Renal pelvis (tissue), 12 donors: ENCODE results near the gene PYGO2. TPM values are rescaled to one million over a fixed set of nuclear protein-coding genes. Genes with fewer than 3 reads are reported as not detected.

ENCODE experiments used
- DNase-seq: peaks from one replicate; pipeline ENCODE4 v3.0.0-alpha.2; 2013
- long read RNA-seq, 16 experiments: transcript quantifications; one replicate each; lab custom pipeline, GENCODE V29; 2026
- polyA plus RNA-seq, 3 donors: library from polyadenylated mRNA; unstranded; fragments of 120-200 nt; gene quantifications; one replicate each; pipeline ENCODE4 v1.2.1, GENCODE V29; 2013; ENCODE audit not compliant: insufficient read length in 3 of 3

PYGO2 gene, protein sequence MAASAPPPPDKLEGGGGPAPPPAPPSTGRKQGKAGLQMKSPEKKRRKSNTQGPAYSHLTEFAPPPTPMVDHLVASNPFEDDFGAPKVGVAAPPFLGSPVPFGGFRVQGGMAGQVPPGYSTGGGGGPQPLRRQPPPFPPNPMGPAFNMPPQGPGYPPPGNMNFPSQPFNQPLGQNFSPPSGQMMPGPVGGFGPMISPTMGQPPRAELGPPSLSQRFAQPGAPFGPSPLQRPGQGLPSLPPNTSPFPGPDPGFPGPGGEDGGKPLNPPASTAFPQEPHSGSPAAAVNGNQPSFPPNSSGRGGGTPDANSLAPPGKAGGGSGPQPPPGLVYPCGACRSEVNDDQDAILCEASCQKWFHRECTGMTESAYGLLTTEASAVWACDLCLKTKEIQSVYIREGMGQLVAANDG
- polyA plus RNA-seq, result 10 to 100 TPM; 47.4 to 52.1 (median 51.6) TPM
- long read RNA-seq, donor 1, transcript PYGO2-202 (3 exons, 3,146 nt), result major isoform, 22 of 27 reads
- long read RNA-seq, donor 1, partial matches to known transcripts, result 5 of 27 reads
- long read RNA-seq, donor 1, other reads (novel, unspliced or antisense), result 0 of 27 reads
- long read RNA-seq, donor 2, transcript PYGO2-202 (3 exons, 3,146 nt), result major isoform, 28 of 30 reads
- long read RNA-seq, donor 2, partial matches to known transcripts, result 0 of 30 reads
- long read RNA-seq, donor 2, other reads (novel, unspliced or antisense), result 0 of 30 reads
- long read RNA-seq, donor 3, transcript PYGO2-202 (3 exons, 3,146 nt), result major isoform, 24 of 24 reads
- long read RNA-seq, donor 3, partial matches to known transcripts, result 0 of 24 reads
- long read RNA-seq, donor 3, other reads (novel, unspliced or antisense), result 0 of 24 reads
- long read RNA-seq, donor 4, transcript PYGO2-202 (3 exons, 3,146 nt), result major isoform, 19 of 19 reads
- long read RNA-seq, donor 4, partial matches to known transcripts, result 0 of 19 reads
- long read RNA-seq, donor 4, other reads (novel, unspliced or antisense), result 0 of 19 reads
- long read RNA-seq, donor 5, transcript PYGO2-202 (3 exons, 3,146 nt), result major isoform, 13 of 13 reads
- long read RNA-seq, donor 5, partial matches to known transcripts, result 0 of 13 reads
- long read RNA-seq, donor 5, other reads (novel, unspliced or antisense), result 0 of 13 reads
- long read RNA-seq, donor 6, transcript PYGO2-202 (3 exons, 3,146 nt), result major isoform, 19 of 19 reads
- long read RNA-seq, donor 6, partial matches to known transcripts, result 0 of 19 reads
- long read RNA-seq, donor 6, other reads (novel, unspliced or antisense), result 0 of 19 reads
- long read RNA-seq, donor 7, transcript PYGO2-202 (3 exons, 3,146 nt), result major isoform, 39 of 45 reads
- long read RNA-seq, donor 7, partial matches to known transcripts, result 6 of 45 reads
- long read RNA-seq, donor 7, other reads (novel, unspliced or antisense), result 0 of 45 reads
- long read RNA-seq, donor 8, transcript PYGO2-202 (3 exons, 3,146 nt), result major isoform, 8 of 8 reads
- long read RNA-seq, donor 8, partial matches to known transcripts, result 0 of 8 reads
- long read RNA-seq, donor 8, other reads (novel, unspliced or antisense), result 0 of 8 reads
- long read RNA-seq, donor 9, transcript PYGO2-202 (3 exons, 3,146 nt), result major isoform, 28 of 28 reads
- long read RNA-seq, donor 9, partial matches to known transcripts, result 0 of 28 reads
- long read RNA-seq, donor 9, other reads (novel, unspliced or antisense), result 0 of 28 reads
- long read RNA-seq, donor 10, transcript PYGO2-202 (3 exons, 3,146 nt), result major isoform, 32 of 38 reads
- long read RNA-seq, donor 10, partial matches to known transcripts, result 6 of 38 reads
- long read RNA-seq, donor 10, other reads (novel, unspliced or antisense), result 0 of 38 reads
- long read RNA-seq, donor 11, transcript PYGO2-202 (3 exons, 3,146 nt), result major isoform, 29 of 34 reads
- long read RNA-seq, donor 11, partial matches to known transcripts, result 5 of 34 reads
- long read RNA-seq, donor 11, other reads (novel, unspliced or antisense), result 0 of 34 reads
- long read RNA-seq, donor 12, transcript PYGO2-202 (3 exons, 3,146 nt), result major isoform, 28 of 29 reads
- long read RNA-seq, donor 12, partial matches to known transcripts, result 0 of 29 reads
- long read RNA-seq, donor 12, other reads (novel, unspliced or antisense), result 0 of 29 reads
- long read RNA-seq, donor 13, transcript PYGO2-202 (3 exons, 3,146 nt), result major isoform, 11 of 11 reads
- long read RNA-seq, donor 13, partial matches to known transcripts, result 0 of 11 reads
- long read RNA-seq, donor 13, other reads (novel, unspliced or antisense), result 0 of 11 reads
- long read RNA-seq, donor 14, result 0 reads
- long read RNA-seq, donor 15, transcript PYGO2-202 (3 exons, 3,146 nt), result major isoform, 28 of 29 reads
- long read RNA-seq, donor 15, partial matches to known transcripts, result 0 of 29 reads
- long read RNA-seq, donor 15, other reads (novel, unspliced or antisense), result 0 of 29 reads
- long read RNA-seq, donor 16, transcript PYGO2-202 (3 exons, 3,146 nt), result major isoform, 23 of 23 reads
- long read RNA-seq, donor 16, partial matches to known transcripts, result 0 of 23 reads
- long read RNA-seq, donor 16, other reads (novel, unspliced or antisense), result 0 of 23 reads

DNA sequence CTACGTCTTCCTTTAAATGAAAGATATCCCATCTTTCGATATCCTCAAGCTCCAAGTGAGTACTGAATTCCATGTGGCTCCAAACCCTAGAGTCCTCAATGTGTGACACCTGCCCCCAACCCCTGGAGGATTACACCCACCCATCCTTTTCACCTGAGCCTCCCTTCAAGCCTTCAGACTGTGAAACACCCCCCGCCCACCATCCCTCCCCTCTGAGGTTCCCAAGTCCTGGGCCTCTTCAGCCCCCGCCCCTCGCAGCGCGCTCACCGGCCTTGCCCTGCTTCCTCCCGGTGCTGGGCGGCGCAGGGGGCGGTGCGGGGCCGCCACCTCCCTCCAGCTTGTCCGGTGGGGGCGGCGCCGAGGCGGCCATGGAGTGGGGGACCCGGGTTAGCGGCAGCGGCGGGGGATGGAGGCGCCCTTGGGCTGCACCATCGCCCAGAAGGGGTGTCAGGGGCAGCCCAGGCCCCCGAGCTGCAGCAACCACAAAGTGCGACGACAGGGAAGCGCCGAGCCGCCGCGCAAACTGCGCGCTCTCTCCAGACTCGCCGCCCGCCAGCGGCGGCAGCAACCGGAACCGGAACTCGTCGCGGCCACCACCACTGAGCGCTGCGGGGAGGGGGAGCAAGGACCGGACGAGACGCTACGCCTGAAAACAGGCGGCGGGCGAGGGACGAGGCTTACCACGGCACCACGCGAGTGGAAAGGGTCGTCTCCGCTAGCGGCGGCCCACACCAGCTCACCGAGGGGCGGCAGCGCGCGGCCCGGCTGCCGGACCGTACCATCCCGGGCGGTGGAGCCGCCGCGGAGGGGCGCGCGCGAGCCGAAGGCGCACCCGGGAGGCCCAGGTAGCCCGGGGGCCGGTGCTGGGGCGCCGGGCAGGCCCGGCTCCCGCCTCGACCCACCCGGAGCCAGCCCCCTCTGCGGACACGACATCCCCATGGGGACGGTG, at the start of gene PYGO2:
TSS of gene PYGO2 (minus strand) at position 576 of the 949 bp plus-strand sequence. CDS start at position 370, 206 bp downstream.
- DNase-seq, result no peak

DNA sequence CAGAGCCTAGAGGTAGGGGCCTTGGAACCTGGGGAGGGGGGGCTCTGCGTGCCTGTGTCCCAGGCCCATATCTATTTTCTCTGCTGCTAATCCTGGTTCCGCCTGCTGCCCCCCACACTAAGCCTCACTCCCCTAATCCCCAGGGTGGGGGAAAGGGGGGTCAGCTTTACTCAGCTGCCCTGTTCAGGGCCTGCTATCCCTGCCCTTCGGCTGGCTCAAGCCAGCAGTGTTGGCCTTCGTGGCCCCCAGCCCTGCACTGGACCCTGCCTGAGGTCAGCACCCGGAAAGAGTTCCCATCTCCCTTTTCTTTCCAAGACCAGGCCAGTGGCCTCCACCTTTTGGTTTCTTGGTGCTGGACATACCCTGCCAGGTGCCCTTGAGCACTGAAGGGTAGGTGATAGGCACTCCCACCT, 49.4 kb upstream of the PYGO2 start:
- no peak for DNase-seq

DNA sequence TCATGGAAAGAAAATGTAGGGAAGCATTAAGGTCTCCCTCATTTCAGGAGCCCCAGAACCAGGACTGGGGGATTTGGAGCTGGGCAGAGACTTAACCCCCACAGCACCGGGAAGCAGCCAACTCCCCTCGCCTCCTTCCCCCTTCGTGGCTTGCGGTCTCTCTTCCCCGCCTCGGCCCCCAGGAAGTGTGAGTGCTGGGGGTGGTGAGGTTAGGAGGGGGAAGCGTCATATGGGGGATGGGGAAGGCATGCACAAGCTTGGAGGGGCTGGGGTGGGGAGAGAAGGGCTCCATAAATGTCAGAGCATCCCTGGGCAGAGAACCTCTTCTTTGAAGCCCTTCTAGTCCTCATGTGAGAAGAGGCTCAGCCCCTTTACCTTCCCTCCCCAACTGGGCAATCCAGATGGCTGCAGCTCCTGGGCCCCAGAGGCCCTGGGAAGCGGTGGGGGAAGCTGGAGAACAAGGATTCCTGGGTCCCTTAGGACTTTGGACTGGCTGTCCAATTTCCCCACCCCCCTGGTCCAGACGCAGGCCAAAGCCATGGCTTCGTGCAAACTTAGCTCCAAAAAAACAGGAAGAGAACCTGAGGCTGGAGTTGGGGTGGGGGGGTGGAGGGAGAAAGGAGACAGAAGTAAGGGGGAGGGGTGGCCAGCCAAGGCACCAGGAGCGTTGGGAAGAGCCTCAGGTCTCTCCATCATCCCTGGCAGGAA, 48.8 kb upstream of the PYGO2 start:
- no peak for DNase-seq

DNA sequence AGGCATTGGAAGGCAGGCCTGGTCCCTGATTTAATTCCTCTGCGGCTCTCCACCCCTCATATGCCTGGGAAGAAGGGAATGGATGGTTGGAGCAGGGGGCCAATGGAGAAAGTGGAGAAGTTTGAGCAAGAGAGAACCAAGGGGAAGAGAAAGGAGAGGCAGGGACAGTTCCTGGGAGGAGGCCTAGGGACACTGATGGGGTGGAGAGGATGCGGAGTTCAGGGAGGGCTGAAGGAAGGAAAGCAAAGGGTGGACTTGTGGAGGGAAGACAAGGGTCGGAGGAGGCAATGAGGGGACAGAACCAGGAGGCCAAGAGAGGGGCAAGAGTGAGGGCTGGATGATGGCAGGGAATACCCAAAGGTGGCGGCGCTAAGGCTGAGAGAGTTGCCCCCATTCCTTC, 48.2 kb upstream of the PYGO2 start:
- DNase-seq, result no peak

DNA sequence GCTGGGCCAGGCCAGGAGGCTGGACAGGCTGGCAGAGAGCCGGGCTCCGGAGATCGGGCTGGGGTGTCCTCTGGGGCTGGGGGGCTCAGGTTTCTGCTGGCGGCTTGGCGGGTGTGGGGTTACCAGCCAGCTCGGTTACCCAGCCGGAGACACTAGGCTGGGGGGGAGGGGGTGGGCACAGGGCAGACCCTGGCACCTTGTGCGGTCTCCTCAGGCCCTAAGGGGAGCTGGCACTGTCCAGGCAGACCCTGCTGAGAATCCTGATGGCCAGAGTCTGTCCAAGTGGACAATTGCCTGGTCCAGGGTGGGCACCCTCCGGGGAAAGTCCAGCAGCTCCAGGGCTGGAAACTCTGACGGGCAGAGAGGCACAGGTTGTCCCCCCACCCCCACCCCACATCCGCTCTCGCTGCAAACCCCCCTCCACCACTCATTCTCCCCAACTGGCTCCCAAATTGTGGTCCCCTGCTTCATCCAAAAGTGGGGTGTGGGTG, 47.7 kb upstream of the PYGO2 start:
- DNase-seq, result no peak

DNA sequence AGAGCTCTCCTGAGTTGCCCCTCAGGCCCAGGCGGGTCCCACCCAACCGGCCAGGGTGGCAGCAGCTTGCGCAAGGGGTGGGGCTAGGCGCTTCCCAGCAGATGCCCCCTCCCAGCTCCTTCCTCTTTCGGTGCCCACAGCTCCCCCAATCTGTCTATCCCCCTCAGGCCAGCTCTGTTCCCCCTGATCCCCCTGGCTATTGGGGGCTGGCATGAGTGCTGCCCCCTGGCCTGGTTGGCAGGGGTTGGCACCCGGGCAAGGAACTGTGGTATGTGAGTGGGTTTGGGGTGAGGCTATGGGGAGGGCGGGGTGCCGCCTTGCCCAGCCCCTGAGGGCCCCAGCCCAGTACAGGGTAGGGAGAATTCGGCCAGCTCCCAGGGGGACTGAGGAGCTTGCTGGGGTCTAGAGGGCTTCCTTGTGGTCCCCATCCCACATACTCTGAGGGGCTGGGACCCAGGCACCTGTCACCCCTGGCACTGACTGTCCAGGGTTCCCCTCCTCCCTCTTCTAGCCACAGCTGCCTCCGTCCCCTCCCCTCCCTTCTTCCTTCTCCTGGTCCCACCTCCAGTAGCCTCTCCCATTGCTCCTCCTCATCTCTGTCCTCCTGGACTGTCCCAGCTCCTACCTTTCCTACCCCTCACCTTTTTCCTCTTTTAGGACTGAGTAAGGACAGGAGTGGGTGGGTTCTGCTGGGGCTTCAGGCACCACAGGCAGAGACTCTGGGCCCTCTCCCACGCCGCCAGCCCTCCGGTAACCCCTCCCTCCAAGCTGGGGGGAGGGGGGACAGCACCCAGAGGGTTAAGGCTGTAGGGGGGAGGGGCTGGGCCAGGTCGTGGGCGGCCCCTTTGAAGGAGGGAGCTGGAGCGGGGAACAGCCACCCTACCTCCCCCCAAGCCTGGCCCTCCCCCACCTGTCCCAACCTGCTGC, 46.7 kb upstream of the PYGO2 start:
- no peak for DNase-seq

DNA sequence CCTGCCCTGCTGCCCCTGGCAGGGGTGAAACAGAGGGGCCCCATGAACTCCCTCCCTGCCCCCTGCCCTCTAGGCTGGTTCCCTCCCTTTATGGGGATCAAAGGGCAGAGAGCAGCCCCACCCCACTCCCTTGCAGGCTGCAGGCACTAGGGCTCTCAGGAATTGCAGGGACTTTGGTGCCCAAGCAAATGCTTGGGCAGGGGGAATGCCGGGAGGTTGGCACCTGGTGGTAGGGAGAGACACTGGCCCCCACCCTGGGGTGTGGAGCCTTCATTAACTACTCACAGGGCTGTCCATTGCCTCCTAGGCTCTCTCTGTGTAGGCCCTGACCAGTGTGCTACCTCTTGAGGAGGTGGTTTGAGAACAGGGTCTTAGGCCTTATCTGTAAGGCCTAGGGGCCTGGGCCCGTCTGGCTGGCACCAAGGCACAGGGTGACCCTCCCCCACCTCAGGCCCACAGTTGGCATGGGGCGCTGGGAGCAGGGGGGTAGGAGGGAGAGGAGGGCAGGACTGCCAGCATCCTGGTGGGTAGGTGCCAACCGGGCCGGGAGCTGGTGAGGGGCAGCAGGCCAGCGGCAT, 45.8 kb upstream of the PYGO2 start:
- no peak for DNase-seq

DNA sequence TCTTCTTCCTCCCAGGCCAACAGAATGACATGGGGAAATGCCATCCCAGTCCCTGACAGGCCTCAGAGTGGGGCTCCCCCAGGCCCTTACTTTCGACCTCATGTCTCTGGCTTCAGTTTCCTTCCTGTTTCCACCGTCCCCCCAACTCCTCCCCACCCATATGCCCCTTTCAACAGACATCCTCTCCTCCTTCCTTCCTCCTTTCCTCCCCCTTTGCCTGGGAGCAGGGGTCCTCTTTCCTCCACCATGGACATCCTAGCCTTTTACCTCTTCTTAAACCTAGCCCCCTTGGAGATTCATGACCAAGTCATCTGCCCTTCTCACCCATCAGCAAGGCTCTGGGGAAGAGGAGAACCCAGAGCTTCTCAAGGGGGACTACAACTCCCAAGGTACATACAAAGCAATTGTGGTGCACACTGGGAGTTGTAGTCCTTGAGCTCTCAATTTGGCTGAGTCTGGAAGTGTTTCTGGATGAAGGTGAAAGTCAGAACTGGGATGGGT, 45.1 kb upstream of the PYGO2 start:
- no peak for DNase-seq

DNA sequence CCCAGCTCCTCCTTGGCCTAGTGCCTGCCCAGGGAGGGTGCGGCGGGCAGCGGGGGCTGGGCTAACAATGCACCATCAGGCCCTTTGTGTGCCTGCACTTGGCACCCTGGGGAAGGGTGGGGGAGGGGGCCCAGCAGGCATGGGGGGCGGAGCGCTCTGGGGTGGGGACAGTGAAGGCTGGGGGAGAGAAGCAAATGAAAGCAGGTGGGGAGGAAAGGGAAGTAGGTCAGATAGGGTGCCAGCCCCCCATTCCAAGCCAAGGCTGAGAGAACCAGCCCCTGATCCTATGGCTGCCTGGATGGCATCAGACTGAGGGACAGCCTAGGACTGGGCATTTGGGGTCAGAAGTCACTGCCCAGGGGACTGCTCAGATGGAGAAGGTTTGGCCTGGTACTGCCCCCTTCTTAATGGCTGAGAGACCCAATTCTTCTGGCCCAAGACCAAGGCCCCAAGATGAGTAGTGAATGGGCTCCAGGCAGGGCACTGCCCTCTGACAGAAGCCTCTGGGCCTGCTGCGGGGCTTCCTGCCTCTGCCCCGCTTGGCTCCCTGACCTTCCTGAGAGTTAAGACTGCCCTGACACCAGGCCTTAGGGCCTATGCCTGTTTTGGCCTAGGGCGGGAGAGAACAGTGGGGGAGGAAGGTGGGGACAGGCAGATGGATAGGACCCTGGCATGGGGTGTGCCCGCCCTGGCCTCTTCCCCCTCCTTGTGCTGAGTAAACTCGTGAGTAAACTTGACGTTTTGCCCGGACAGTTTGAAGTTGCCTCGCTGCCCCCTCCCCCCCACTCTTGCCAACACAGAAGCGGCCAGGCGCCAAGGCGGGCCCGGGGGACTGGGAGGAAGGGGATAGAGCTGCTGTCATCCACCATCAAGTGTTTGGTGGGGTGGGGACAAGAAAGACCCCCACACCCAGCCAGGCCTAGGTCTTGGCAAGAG, 43.8 kb upstream of the PYGO2 start:
- DNase-seq, result no peak

DNA sequence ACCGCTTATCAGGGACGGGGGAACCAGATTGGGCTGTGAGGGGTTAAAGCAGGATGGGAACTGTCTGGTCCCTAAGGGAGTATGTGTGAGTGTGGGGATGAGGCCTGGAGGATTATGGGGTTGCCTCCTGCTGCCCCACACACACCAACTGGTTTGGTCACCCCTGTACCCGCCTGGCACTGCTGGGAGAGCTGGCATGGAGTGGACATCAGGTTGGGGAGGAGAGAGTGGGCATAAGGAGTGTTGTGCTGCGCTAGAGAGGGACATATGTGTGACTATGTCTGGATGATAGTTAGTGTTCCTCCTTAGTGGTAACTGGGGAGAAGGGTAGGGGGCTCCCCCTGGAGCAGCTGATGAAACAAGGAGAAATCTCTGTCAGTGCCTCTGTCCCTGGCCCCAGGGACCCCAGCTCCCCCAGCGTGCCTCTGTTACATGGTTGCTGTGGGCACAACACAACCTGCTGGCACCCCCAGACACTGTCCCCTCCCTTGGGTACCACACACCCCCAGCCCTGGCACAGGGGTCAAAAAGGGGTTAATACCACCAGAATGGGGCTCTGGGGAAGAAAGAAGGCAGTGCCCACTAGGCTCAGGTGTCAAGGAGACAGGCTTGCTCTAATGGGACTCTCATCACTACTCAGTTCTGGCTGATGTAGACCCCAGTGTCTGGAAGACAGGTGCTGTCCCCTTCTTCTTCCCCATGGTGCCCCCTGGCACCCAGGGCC, 42.9 kb upstream of the PYGO2 start:
- no peak for DNase-seq

DNA sequence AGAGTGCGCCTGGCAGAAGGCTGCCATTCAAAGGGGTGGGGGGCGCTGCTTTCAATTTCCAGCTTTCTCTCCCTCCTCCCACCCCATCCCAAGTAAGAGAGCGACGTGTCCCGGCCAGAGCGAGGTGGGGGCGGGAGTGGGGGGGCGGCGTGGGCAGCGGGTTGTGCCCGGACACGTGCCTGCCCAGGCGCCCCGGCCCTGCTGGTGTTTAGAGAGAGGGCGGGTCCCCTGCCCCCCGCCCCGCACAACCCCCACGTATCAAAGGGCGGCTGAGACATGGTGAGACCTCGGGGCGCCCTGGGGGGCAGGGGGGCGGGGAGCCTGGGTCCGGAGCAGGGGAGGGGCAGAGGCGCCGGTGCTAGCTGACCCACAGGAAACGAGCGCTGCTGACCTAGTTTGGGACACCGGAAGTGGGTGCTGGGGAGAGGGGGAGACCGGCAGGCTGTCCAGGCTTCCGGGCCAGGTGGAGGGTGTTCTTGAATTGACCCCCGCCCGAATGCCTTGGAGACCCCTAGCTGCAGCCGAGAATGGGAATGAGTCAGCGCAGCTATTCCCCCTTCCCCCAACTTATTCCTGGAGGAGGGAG, 42.3 kb upstream of the PYGO2 start:
- no peak for DNase-seq

DNA sequence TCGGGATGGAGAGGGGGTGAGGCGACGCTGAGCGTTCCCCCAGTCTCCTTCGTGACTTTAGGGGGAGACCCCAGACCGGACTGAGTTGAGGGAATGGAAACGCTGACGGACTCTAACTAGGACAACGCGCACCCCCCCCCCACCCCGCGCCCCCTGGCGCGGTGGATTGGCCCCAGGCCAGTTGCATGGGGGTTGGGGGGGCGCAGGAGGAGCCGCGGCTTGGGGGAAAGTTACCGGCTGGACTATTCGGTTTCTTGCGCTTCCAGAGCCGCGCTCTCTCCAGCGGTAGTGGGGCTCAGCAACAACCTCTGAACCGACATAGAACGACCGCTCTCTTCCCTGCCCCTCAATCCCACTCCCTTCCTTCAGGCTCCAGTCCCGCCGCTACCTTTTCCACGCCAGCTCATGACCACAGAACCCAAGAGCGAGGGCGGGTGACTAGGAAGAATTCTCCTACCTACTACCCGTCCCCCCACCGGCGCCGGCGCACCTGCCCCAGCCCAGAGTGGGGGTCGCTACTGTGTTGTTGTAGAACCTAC, 41.7 kb upstream of the PYGO2 start:
- no peak for DNase-seq
